CD8-positive, alpha-beta memory T cell (primary cell): ENCODE results near the gene DEFB131A. TPM values are rescaled to one million over a fixed set of nuclear protein-coding genes. Genes with fewer than 3 reads are reported as not detected.
"Not testable (repeated sequence)": the region's sequence is repeated elsewhere in the genome, so short reads cannot be mapped to it uniquely, and the experiment has no call there.

Experiments
- CTCF ChIA-PET: fragments of 350-600 bp; sonication (Branson Sonifier 250); formaldehyde crosslinking; loops from one replicate; lab custom pipeline; 2021; ENCODE audit warnings: antibody characterized with exemption; lab: Charles Lee
- POLR2A ChIA-PET: fragments of 350-600 bp; sonication (Branson Sonifier 250); formaldehyde crosslinking; loops from one replicate; lab custom pipeline; 2021; ENCODE audit warnings: antibody characterized with exemption; lab: Charles Lee
- DNase-seq, 5 donors: peaks; one replicate each; pipeline versions ENCODE4 v3.0.0 to v3.0.0-alpha.2; 2020 to 2022; ENCODE audit warnings: mixed read lengths in 1 of 5
- H3K27ac ChIP-seq: one replicate; pipeline ENCODE4 v1.7.0; 2013; ENCODE audit warnings: low read depth, mild to moderate bottlenecking, low read length, moderate library complexity
- H3K27me3 ChIP-seq: 2 replicates; pipeline ENCODE4 v1.7.0; 2013; ENCODE audit warnings: low read length, mild to moderate bottlenecking; ENCODE audit not compliant: insufficient read depth, poor library complexity, severe bottlenecking
- H3K36me3 ChIP-seq: 2 replicates; pipeline ENCODE4 v1.7.0; 2013; ENCODE audit warnings: mild to moderate bottlenecking, low read length, moderate library complexity; ENCODE audit not compliant: insufficient read depth
- H3K4me1 ChIP-seq: 2 replicates; pipeline ENCODE4 v1.7.0; 2013; ENCODE audit warnings: mild to moderate bottlenecking, low read length, moderate library complexity; ENCODE audit not compliant: insufficient read depth
- H3K4me3 ChIP-seq: 2 replicates; pipeline ENCODE4 v1.7.0; 2013; ENCODE audit warnings: mild to moderate bottlenecking, low read length
- H3K9me3 ChIP-seq: 2 replicates; pipeline ENCODE4 v1.7.0; 2013; ENCODE audit warnings: mild to moderate bottlenecking, low read length
- H3K27ac Mint-ChIP-seq, 8 donors: one replicate each; pipeline ENCODE4 v1.8.0; 2020 to 2021; ENCODE audit warnings: mixed read lengths in 8 of 8, mild to moderate bottlenecking in 6 of 8, inconsistent platforms in 3 of 8, moderate library complexity in 3 of 8
- H3K27me3 Mint-ChIP-seq, 2 donors: one replicate each; pipeline ENCODE4 v1.8.0; 2020 to 2021; ENCODE audit warnings: mixed read lengths in 2 of 2, mild to moderate bottlenecking in 1 of 2, moderate library complexity in 1 of 2
- H3K36me3 Mint-ChIP-seq, 3 donors: one replicate each; pipeline ENCODE4 v1.8.0; 2020 to 2021; ENCODE audit warnings: mixed read lengths in 3 of 3, inconsistent platforms in 1 of 3, mild to moderate bottlenecking in 1 of 3
- H3K4me1 Mint-ChIP-seq, 3 donors: one replicate each; pipeline ENCODE4 v1.8.0; 2020 to 2021; ENCODE audit warnings: mixed read lengths in 3 of 3, inconsistent platforms in 1 of 3, mild to moderate bottlenecking in 1 of 3
- H3K4me3 Mint-ChIP-seq, 7 donors: one replicate each; pipeline ENCODE4 v1.8.0; 2020 to 2021; ENCODE audit warnings: mixed read lengths in 7 of 7, mild to moderate bottlenecking in 6 of 7, moderate library complexity in 4 of 7, inconsistent platforms in 2 of 7
- H3K9me3 Mint-ChIP-seq, 5 donors: one replicate each; pipeline ENCODE4 v1.8.0; 2020 to 2022; ENCODE audit warnings: mixed read lengths in 5 of 5, mild to moderate bottlenecking in 3 of 5, moderate library complexity in 2 of 5, inconsistent platforms in 1 of 5
- polyA plus RNA-seq: library from polyadenylated mRNA; unstranded; fragments of 300-500 nt; fragmentation: Illumina TruSeq; gene quantifications from one replicate; pipeline ENCODE4 v1.2.3, GENCODE V29; 2021
- total RNA-seq, 2 experiments: library from RNA; stranded (reverse); gene quantifications; one replicate each; pipeline ENCODE4 v1.2.3, GENCODE V29; 2021

The DEFB131A gene
- total and polyA plus RNA-seq, 3 experiments from 2014 or later, result not detected

DNA sequence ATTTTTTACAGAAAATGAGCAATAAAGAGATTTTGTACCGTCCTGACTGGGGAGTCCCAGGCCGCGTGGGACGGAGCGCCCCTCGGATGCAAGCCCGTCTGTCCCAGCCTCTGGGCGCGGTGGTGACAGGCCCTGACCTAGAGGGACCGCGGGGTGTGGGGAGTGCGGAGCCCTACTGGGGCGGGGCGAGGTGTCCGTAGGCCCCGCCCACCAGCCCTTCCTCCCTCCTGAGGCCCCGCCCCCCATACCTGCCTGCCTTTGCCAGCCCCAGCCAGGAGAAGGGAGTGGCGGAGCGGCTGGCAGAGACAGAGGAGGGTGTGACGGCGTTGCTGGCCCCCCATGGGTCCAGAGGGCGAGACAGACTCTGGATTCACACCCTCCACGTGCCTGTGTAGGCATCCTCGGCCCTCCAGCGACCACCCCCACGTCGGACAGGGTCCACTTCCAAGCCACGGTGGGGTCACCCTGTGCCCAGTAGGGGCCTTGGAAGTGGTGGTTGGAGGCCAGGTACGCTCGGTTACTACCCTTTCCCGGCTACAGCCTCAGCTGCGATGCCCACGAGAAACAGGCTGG lies 54.3 kb downstream of the DEFB131A start:
- H3K36me3 Mint-ChIP-seq, CTCF ChIA-PET, H3K9me3 Mint-ChIP-seq, H3K9me3 ChIP-seq, H3K27ac ChIP-seq, DNase-seq, H3K36me3 ChIP-seq, H3K27ac Mint-ChIP-seq, H3K4me1 ChIP-seq, POLR2A ChIA-PET, H3K27me3 ChIP-seq, H3K4me1 Mint-ChIP-seq, H3K4me3 ChIP-seq: not testable (repeated sequence)
- peaks cover 3 to 15% of the 10 kb centered on the region in 2 donors for H3K27me3 Mint-ChIP-seq
- peak overlapping the region in 1 of 7 donors; percentile 72 for H3K4me3 Mint-ChIP-seq

DNA sequence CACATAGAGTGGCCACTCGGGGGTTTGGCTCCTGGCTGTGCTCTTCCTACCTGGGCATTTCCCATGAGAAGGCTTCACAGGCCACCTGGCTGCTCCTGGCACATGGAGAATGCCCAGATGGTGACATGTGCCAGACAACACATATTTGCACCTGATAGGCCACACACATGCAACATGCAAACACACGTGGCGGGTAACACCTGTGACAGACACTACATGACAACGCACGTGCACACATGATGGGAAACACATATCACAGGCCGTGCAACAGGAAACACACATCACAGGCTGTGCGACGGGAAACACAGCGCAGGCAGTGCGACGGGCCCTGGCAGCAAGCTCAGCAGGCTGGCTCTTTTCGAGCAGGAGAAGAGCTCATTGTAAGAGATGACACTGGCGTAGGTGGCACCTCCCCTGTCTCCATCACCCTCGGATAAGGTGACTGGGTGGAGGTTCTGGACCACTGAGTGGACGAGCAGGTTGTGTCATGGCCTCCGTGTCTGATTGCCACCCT lies 55.8 kb downstream of the DEFB131A start:
- H3K9me3 Mint-ChIP-seq, H3K27ac ChIP-seq, POLR2A ChIA-PET, H3K9me3 ChIP-seq, H3K4me1 ChIP-seq, CTCF ChIA-PET, H3K4me3 Mint-ChIP-seq, H3K4me3 ChIP-seq, H3K27me3 Mint-ChIP-seq, DNase-seq, H3K27me3 ChIP-seq, H3K36me3 Mint-ChIP-seq, H3K4me1 Mint-ChIP-seq, H3K36me3 ChIP-seq, H3K27ac Mint-ChIP-seq: not testable (repeated sequence)

Other genes starting within 250 kb of the DEFB131A start
- not detected for gene USP17L10, start 233.8 kb upstream of the DEFB131A start, total RNA-seq
- gene USP17L10, start 233.8 kb upstream of the DEFB131A start, polyA plus RNA-seq, result not detected
- gene USP17L11, start 229.0 kb upstream of the DEFB131A start, total RNA-seq, result under 1 TPM in 1 of 2 experiments, not detected in 1; 0.13 TPM
- not detected for gene USP17L11, start 229.0 kb upstream of the DEFB131A start, polyA plus RNA-seq
- gene USP17L12, start 224.3 kb upstream of the DEFB131A start, total RNA-seq, result not detected
- not detected for gene USP17L12, start 224.3 kb upstream of the DEFB131A start, polyA plus RNA-seq
- gene USP17L13, start 219.5 kb upstream of the DEFB131A start, total RNA-seq, result not detected
- not detected for gene USP17L13, start 219.5 kb upstream of the DEFB131A start, polyA plus RNA-seq
- not detected for gene USP17L15, start 210.0 kb upstream of the DEFB131A start, total RNA-seq
- gene USP17L15, start 210.0 kb upstream of the DEFB131A start, polyA plus RNA-seq, result not detected
- not detected for gene USP17L17, start 200.5 kb upstream of the DEFB131A start, total RNA-seq
- gene USP17L17, start 200.5 kb upstream of the DEFB131A start, polyA plus RNA-seq, result not detected
- not detected for gene USP17L18, start 195.8 kb upstream of the DEFB131A start, total RNA-seq
- gene USP17L18, start 195.8 kb upstream of the DEFB131A start, polyA plus RNA-seq, result not detected
- gene USP17L19, start 191.0 kb upstream of the DEFB131A start, total RNA-seq, result not detected
- gene USP17L19, start 191.0 kb upstream of the DEFB131A start, polyA plus RNA-seq, result not detected
- gene USP17L20, start 186.3 kb upstream of the DEFB131A start, total RNA-seq, result not detected
- gene USP17L20, start 186.3 kb upstream of the DEFB131A start, polyA plus RNA-seq, result not detected
- gene USP17L21, start 181.5 kb upstream of the DEFB131A start, total RNA-seq, result not detected
- not detected for gene USP17L21, start 181.5 kb upstream of the DEFB131A start, polyA plus RNA-seq
- gene USP17L22, start 176.8 kb upstream of the DEFB131A start, total RNA-seq, result not detected
- gene USP17L22, start 176.8 kb upstream of the DEFB131A start, polyA plus RNA-seq, result not detected
- gene USP17L24, start 119.2 kb upstream of the DEFB131A start, total RNA-seq, result not detected
- not detected for gene USP17L24, start 119.2 kb upstream of the DEFB131A start, polyA plus RNA-seq
- not detected for gene USP17L25, start 114.5 kb upstream of the DEFB131A start, total RNA-seq
- gene USP17L25, start 114.5 kb upstream of the DEFB131A start, polyA plus RNA-seq, result not detected
- gene USP17L26, start 109.8 kb upstream of the DEFB131A start, total RNA-seq, result not detected
- gene USP17L26, start 109.8 kb upstream of the DEFB131A start, polyA plus RNA-seq, result not detected
- gene USP17L5, start 105.0 kb upstream of the DEFB131A start, total RNA-seq, result not detected
- gene USP17L5, start 105.0 kb upstream of the DEFB131A start, polyA plus RNA-seq, result not detected
- gene USP17L27, start 100.3 kb upstream of the DEFB131A start, total RNA-seq, result not detected
- gene USP17L27, start 100.3 kb upstream of the DEFB131A start, polyA plus RNA-seq, result not detected
- not detected for gene USP17L28, start 95.5 kb upstream of the DEFB131A start, total RNA-seq
- gene USP17L28, start 95.5 kb upstream of the DEFB131A start, polyA plus RNA-seq, result not detected
- not detected for gene USP17L29, start 90.8 kb upstream of the DEFB131A start, total RNA-seq
- not detected for gene USP17L29, start 90.8 kb upstream of the DEFB131A start, polyA plus RNA-seq
- gene USP17L30, start 81.3 kb upstream of the DEFB131A start, total RNA-seq, result not detected
- gene USP17L30, start 81.3 kb upstream of the DEFB131A start, polyA plus RNA-seq, result not detected